ENCODE measurements around the gene KRR1.

DNA sequence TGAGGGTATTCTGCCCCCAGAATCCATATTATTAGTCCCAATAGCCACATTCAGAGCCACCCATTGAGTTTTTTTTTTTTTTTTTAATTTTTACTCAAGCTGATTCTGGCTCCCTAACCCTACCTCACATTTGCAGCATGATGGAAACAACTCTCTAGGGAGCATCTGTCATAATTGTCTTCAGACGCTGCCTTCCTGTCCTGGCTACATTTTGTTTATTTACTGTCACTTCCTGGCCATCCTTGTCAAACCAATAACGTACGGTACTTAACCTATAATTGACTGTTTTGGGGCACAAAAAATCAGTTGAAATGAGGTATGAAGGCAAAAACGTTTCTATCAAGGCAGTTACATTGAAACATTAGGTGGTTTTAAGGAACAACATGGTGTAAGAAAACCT is 28.8 kb downstream of the KRR1 start:
- TF ChIP-seq, protein P1, sequence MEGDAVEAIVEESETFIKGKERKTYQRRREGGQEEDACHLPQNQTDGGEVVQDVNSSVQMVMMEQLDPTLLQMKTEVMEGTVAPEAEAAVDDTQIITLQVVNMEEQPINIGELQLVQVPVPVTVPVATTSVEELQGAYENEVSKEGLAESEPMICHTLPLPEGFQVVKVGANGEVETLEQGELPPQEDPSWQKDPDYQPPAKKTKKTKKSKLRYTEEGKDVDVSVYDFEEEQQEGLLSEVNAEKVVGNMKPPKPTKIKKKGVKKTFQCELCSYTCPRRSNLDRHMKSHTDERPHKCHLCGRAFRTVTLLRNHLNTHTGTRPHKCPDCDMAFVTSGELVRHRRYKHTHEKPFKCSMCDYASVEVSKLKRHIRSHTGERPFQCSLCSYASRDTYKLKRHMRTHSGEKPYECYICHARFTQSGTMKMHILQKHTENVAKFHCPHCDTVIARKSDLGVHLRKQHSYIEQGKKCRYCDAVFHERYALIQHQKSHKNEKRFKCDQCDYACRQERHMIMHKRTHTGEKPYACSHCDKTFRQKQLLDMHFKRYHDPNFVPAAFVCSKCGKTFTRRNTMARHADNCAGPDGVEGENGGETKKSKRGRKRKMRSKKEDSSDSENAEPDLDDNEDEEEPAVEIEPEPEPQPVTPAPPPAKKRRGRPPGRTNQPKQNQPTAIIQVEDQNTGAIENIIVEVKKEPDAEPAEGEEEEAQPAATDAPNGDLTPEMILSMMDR (IDR thresholded peaks at IDR 0.05 in 4 of 5, conservative IDR thresholded peaks at IDR 0.05 in 1 of 5) = no peak
- TF ChIP-seq POLR2A (IDR thresholded peaks at IDR 0.05) = no peak

All from gastrocnemius medialis (tissue), 4 donors.